K562 (cell line): ENCODE data around the gene SERPINF2. TPM values are rescaled to one million over a fixed set of nuclear protein-coding genes. Genes with fewer than 3 reads are reported as not detected.

Experiments used
- ADNP ChIP-seq: fragments of 200-800 bp; sonication (Bioruptor generic); IDR thresholded peaks from 2 replicates; pipeline ENCODE4 v1.6.1; 2016; ENCODE audit warnings: missing genetic modification characterization, missing compliant biosample characterization
- CBX3 ChIP-seq, 2 experiments: IDR thresholded peaks; 1 replicate in 1 of 2; 2 replicates in 1 of 2; pipeline ENCODE4 v1.6.1; 2012; ENCODE audit warnings: inconsistent platforms in 2 of 2, low read length in 2 of 2, borderline replicate concordance in 1 of 2, control low read depth in 1 of 2
- GATAD2B ChIP-seq: fragments of 450-650 bp; IDR thresholded peaks from 2 replicates; pipeline ENCODE4 v1.6.1; 2017; ENCODE audit warnings: mild to moderate bottlenecking, borderline replicate concordance
- GTF3C2 ChIP-seq: IDR thresholded peaks from 3 replicates; pipeline ENCODE4 v1.6.1; 2011; ENCODE audit warnings: borderline replicate concordance, mild to moderate bottlenecking, moderate library complexity; ENCODE audit not compliant: insufficient read length; ENCODE audit errors: extremely low read depth
- HLTF ChIP-seq: fragments of 450-650 bp; IDR thresholded peaks from 2 replicates; pipeline ENCODE4 v1.6.1; 2016
- HMGN3 ChIP-seq: IDR thresholded peaks from 2 replicates; pipeline ENCODE4 v1.6.1; 2011; ENCODE audit warnings: borderline replicate concordance, low read depth, mild to moderate bottlenecking, mixed read lengths, low read length; ENCODE audit not compliant: insufficient read length; ENCODE audit errors: extremely low read depth
- HNRNPUL1 ChIP-seq: fragments of 200-400 bp; formaldehyde crosslinking; IDR thresholded peaks from 2 replicates; pipeline ENCODE4 v1.6.1; 2017; ENCODE audit warnings: low read length
- JUNB ChIP-seq: fragments of 450-650 bp; formaldehyde crosslinking; conservative IDR thresholded peaks from 2 replicates; pipeline ENCODE4 v1.4.0; 2020; ENCODE audit warnings: mild to moderate bottlenecking
- KLF10 ChIP-seq: fragments of 250-450 bp; sonication (Bioruptor Pico); IDR thresholded peaks from 2 replicates; pipeline ENCODE4 v1.6.1; 2021; ENCODE audit warnings: matching md5 sums
- MAZ ChIP-seq, 2 experiments: fragments of 450-650 bp in 1 of 2; sonication (generic) in 1 of 2; formaldehyde crosslinking; IDR thresholded peaks in 1 of 2; conservative IDR thresholded peaks in 1 of 2; 2 replicates each; pipeline versions ENCODE4 v1.4.0 to v1.5.0; 2020; ENCODE audit warnings: mild to moderate bottlenecking in 1 of 2, missing genetic modification reagents in 1 of 2
- MTA3 ChIP-seq: fragments of 450-650 bp; formaldehyde crosslinking; IDR thresholded peaks from 2 replicates; pipeline ENCODE4 v1.6.1; 2017; ENCODE audit warnings: mild to moderate bottlenecking, borderline replicate concordance
- NFE2 ChIP-seq: IDR thresholded peaks from 2 replicates; pipeline ENCODE4 v1.6.1; 2014; ENCODE audit warnings: antibody characterized with exemption, low read depth
- TAF9B ChIP-seq: fragments of 450-650 bp; IDR thresholded peaks from 2 replicates; pipeline ENCODE4 v1.6.1; 2018; ENCODE audit warnings: mild to moderate bottlenecking; ENCODE audit not compliant: partially characterized antibody
- TARDBP ChIP-seq: fragments of 450-650 bp; IDR thresholded peaks from 2 replicates; pipeline ENCODE4 v1.6.1; 2016
- TCF15 ChIP-seq: fragments of 250-450 bp; sonication (Bioruptor Pico); IDR thresholded peaks from 2 replicates; pipeline ENCODE4 v1.8.0; 2022; ENCODE audit warnings: moderate library complexity, mild to moderate bottlenecking, inconsistent platforms
- THAP7 ChIP-seq: fragments of 250-450 bp; sonication (Bioruptor Pico); IDR thresholded peaks from 2 replicates; pipeline ENCODE4 v1.5.0; 2021
- ZNF263 ChIP-seq: sonication (generic); formaldehyde crosslinking; IDR thresholded peaks from 2 replicates; pipeline ENCODE4 v1.8.0; 2022; ENCODE audit warnings: mild to moderate bottlenecking, missing genetic modification reagents, borderline replicate concordance
- ZNF280A ChIP-seq: fragments of 450-650 bp; IDR thresholded peaks from 2 replicates; pipeline ENCODE4 v1.6.1; 2018; ENCODE audit warnings: mild to moderate bottlenecking, low read depth; ENCODE audit not compliant: partially characterized antibody
- ZNF398 ChIP-seq: fragments of 250-450 bp; sonication (Bioruptor Pico); IDR thresholded peaks from 2 replicates; pipeline ENCODE4 v1.8.0; 2021; ENCODE audit warnings: moderate library complexity, mild to moderate bottlenecking, inconsistent platforms
- ZNF431 ChIP-seq: sonication (generic); formaldehyde crosslinking; IDR thresholded peaks from 2 replicates; pipeline ENCODE4 v1.8.0; 2022; ENCODE audit warnings: mild to moderate bottlenecking, missing genetic modification reagents
- polyA plus RNA-seq, 8 experiments: library from polyadenylated mRNA; depleted of rRNA in 4 of 8; stranded (reverse) in 5 of 8; unstranded in 3 of 8; fragments of >200 nt; fragmentation: Nextera tagmentation in 2 of 8; fragmentation: Illumina TruSeq in 1 of 8; extraction: Ambion mirVana in 2 of 8; extraction: Trizol in 1 of 8; gene quantifications; 2 replicates each; pipeline versions ENCODE4 v1.2.1 to v1.2.3, GENCODE V29; 2011 to 2014; ENCODE audit warnings: inconsistent platforms in 1 of 8, missing spikeins in 1 of 8
- total RNA-seq, 7 experiments: library from RNA; depleted of rRNA in 6 of 7; stranded (reverse); fragments of >200 nt in 6 of 7; fragmentation: Illumina TruSeq in 2 of 7; extraction: Trizol in 2 of 7; gene quantifications; 2 replicates each; pipeline versions ENCODE4 v1.2.1 to v1.2.3, GENCODE V29; 2011 to 2021; ENCODE audit warnings: low replicate concordance in 1 of 7

SERPINF2 gene
- total and polyA plus RNA-seq, 9 of the 15 experiments (the other 6 are each of a cell fraction or from before 2014, with no cell fraction given): 0.22 TPM; not detected in 8

GRCh38 chr17:1730326-1731193, 12.1 kb upstream of the SERPINF2 start (continued):
- TF ChIP-seq CBX3 (IDR thresholded peaks at IDR 0.05; ENCODE audit: borderline replicate concordance in 1 of 2, low read length in 2 of 2): peak in 1 of 2 experiments; percentile 31; a peak in 1 of 3 replicates
- no peak for TF ChIP-seq ZNF398 (CRISPR knock-in tag)
- TF ChIP-seq ZNF431 (CRISPR knock-in tag): peak; percentile 68
- no peak for TF ChIP-seq TARDBP
- TF ChIP-seq GATAD2B: no peak
- TF ChIP-seq TCF15: peak; percentile 18; the same call in 1 of the 2 replicates
- 0 out of 2 replicates have a peak, but pooled peaks have one; percentile 28 for TF ChIP-seq MTA3
- peak; percentile 92 for TF ChIP-seq HMGN3
- TF ChIP-seq JUNB (CRISPR knock-in tag): no peak
- no peak for TF ChIP-seq ADNP
- TF ChIP-seq NFE2: no peak
- peak; percentile 6 to 52; a peak in 3 of 4 replicates for TF ChIP-seq MAZ (CRISPR knock-in tag; conservative IDR thresholded peaks at IDR 0.05 in 1 of 2, IDR thresholded peaks at IDR 0.05 in 1 of 2)
- no peak for TF ChIP-seq GTF3C2
- no peak for TF ChIP-seq HLTF
- TF ChIP-seq THAP7 (CRISPR knock-in tag): no peak
- TF ChIP-seq ZNF280A: no peak
- no peak for TF ChIP-seq KLF10 (CRISPR knock-in tag)
- TF ChIP-seq HNRNPUL1: no peak
- peak; percentile 35 for TF ChIP-seq TAF9B
- TF ChIP-seq ZNF263: 0 out of 2 replicates have a peak, but pooled peaks have one; percentile 27
